Measurements from ENCODE around the gene NEIL3.

The NEIL3 gene

GRCh38 chr4:177405508-177405907 lies 95.8 kb downstream of the NEIL3 start:
- Histone ChIP-seq H3K27me3 (ENCODE audit: insufficient read depth, poor library complexity, severe bottlenecking) (no peaks in the 10 kb centered on the region), H3K4me3 (replicated peaks; ENCODE audit: insufficient read depth, low read length) (no peak overlapping the region), H3K27ac (replicated peaks) (no peak overlapping the region)
- no peak for DNase-seq (ENCODE audit: low read depth in 1 of 2, low spot score in 1 of 2)
- TF ChIP-seq GABPA (IDR thresholded peaks at IDR 0.05; ENCODE audit: low read depth), result no peak
- TF ChIP-seq REST (IDR thresholded peaks at IDR 0.05; ENCODE audit: insufficient replicate concordance, low read depth), result no peak
- no peak for TF ChIP-seq SPI1 (IDR thresholded peaks at IDR 0.05; ENCODE audit: borderline replicate concordance, low read depth)
- TF ChIP-seq POLR2AphosphoS5 (IDR thresholded peaks at IDR 0.05; ENCODE audit: low read depth), result no peak
- no peak for TF ChIP-seq CTCF (IDR thresholded peaks at IDR 0.05; ENCODE audit: insufficient read depth, low read length)

GRCh38 chr4:177408023-177408422 lies 98.3 kb downstream of the NEIL3 start:
- no peaks in the 10 kb centered on the region for H3K27me3 ChIP-seq (ENCODE audit: insufficient read depth, poor library complexity, severe bottlenecking)
- no peak overlapping the region for H3K27ac ChIP-seq (replicated peaks)
- no peak for DNase-seq (ENCODE audit: low read depth in 1 of 2, low spot score in 1 of 2)
- no peak overlapping the region for H3K4me3 ChIP-seq (replicated peaks; ENCODE audit: insufficient read depth, low read length)
- no peak for TF ChIP-seq CTCF (IDR thresholded peaks at IDR 0.05; ENCODE audit: insufficient read depth, low read length)
- TF ChIP-seq SPI1 (IDR thresholded peaks at IDR 0.05; ENCODE audit: borderline replicate concordance, low read depth), result no peak
- TF ChIP-seq POLR2AphosphoS5 (IDR thresholded peaks at IDR 0.05; ENCODE audit: low read depth), result no peak
- no peak for TF ChIP-seq GABPA (IDR thresholded peaks at IDR 0.05; ENCODE audit: low read depth)
- no peak for TF ChIP-seq REST (IDR thresholded peaks at IDR 0.05; ENCODE audit: insufficient replicate concordance, low read depth)

- no peak overlapping the region for H3K27ac ChIP-seq (replicated peaks)
- H3K27me3 ChIP-seq (ENCODE audit: insufficient read depth, poor library complexity, severe bottlenecking), result no peaks in the 10 kb centered on the region
- TF ChIP-seq POLR2AphosphoS5 (IDR thresholded peaks at IDR 0.05; ENCODE audit: low read depth) (no peak), CTCF (IDR thresholded peaks at IDR 0.05; ENCODE audit: insufficient read depth, low read length) (no peak), SPI1 (IDR thresholded peaks at IDR 0.05; ENCODE audit: borderline replicate concordance, low read depth) (no peak), GABPA (IDR thresholded peaks at IDR 0.05; ENCODE audit: low read depth) (no peak), REST (IDR thresholded peaks at IDR 0.05; ENCODE audit: insufficient replicate concordance, low read depth) (no peak)
- no peak overlapping the region for H3K4me3 ChIP-seq (replicated peaks; ENCODE audit: insufficient read depth, low read length)
- DNase-seq (ENCODE audit: low read depth in 1 of 2, low spot score in 1 of 2), result no peak
Measured at GRCh38 chr4:177410566-177410965, 100.9 kb downstream of the NEIL3 start.
